Liver (tissue), 9 donors: Measurements from ENCODE around the gene CRACDL. TPM values are rescaled to one million over a fixed set of nuclear protein-coding genes. Genes with fewer than 3 reads are reported as not detected.

Source experiments
- DNase-seq: peaks from one replicate; pipeline ENCODE4 v3.0.0-alpha.2; 2017; ENCODE audit warnings: low spot score
- H3K27ac ChIP-seq, 2 donors: one replicate each; pipeline ENCODE4 v1.7.0; 2013; ENCODE audit warnings: inconsistent platforms in 2 of 2, low read length in 2 of 2, control low read depth in 1 of 2, low read depth in 1 of 2, mild to moderate bottlenecking in 1 of 2
- H3K27me3 ChIP-seq, 4 donors: one replicate each; pipeline versions ENCODE4 v1.6.1 to v1.7.0; 2013; ENCODE audit warnings: low read length in 3 of 4, inconsistent platforms in 1 of 4, mild to moderate bottlenecking in 1 of 4, moderate library complexity in 1 of 4; ENCODE audit not compliant: control insufficient read depth in 4 of 4, insufficient read depth in 4 of 4
- H3K36me3 ChIP-seq, 4 donors: one replicate each; pipeline versions ENCODE4 v1.6.1 to v1.7.0; 2013; ENCODE audit warnings: low read length in 3 of 4, mild to moderate bottlenecking in 3 of 4, low read depth in 1 of 4, moderate library complexity in 1 of 4; ENCODE audit not compliant: control insufficient read depth in 4 of 4, insufficient read depth in 3 of 4
- H3K4me1 ChIP-seq, 4 donors: one replicate each; pipeline versions ENCODE4 v1.6.1 to v1.7.0; 2013; ENCODE audit warnings: low read length in 3 of 4, mild to moderate bottlenecking in 3 of 4, moderate library complexity in 1 of 4; ENCODE audit not compliant: control insufficient read depth in 4 of 4, insufficient read depth in 4 of 4
- H3K4me3 ChIP-seq, 3 donors: one replicate each; pipeline versions ENCODE4 v1.6.1 to v1.7.0; 2013; ENCODE audit warnings: low read length in 3 of 3, control low read depth in 1 of 3, low read depth in 1 of 3, mild to moderate bottlenecking in 1 of 3
- H3K9ac ChIP-seq, 2 donors: one replicate each; pipeline ENCODE4 v1.7.0; 2013; ENCODE audit warnings: low read length in 2 of 2, mild to moderate bottlenecking in 2 of 2, moderate library complexity in 2 of 2, control low read depth in 1 of 2, low read depth in 1 of 2
- H3K9me3 ChIP-seq, 4 donors: one replicate each; pipeline versions ENCODE4 v1.6.1 to v1.7.0; 2013; ENCODE audit warnings: low read length in 3 of 4; ENCODE audit not compliant: control insufficient read depth in 4 of 4
- EGR1 ChIP-seq, 2 donors: IDR thresholded peaks; 2 replicates each; pipeline ENCODE4 v1.6.1; 2016 to 2018; ENCODE audit warnings: antibody characterized with exemption in 2 of 2, low read depth in 2 of 2
- FOXA1 ChIP-seq: IDR thresholded peaks from 2 replicates; pipeline ENCODE4 v1.6.1; 2016; ENCODE audit warnings: antibody characterized with exemption
- FOXA2 ChIP-seq: IDR thresholded peaks from 2 replicates; pipeline ENCODE4 v1.6.1; 2016; ENCODE audit warnings: antibody characterized with exemption
- GABPA ChIP-seq, 2 donors: IDR thresholded peaks in 1 of 2; conservative IDR thresholded peaks in 1 of 2; 2 replicates each; pipeline ENCODE4 v1.6.1; 2016; ENCODE audit warnings: antibody characterized with exemption in 2 of 2, mild to moderate bottlenecking in 1 of 2, moderate library complexity in 1 of 2
- HNF4A ChIP-seq, 2 donors: conservative IDR thresholded peaks; 2 replicates each; pipeline ENCODE4 v1.6.1; 2016; ENCODE audit warnings: antibody characterized with exemption in 2 of 2, mild to moderate bottlenecking in 2 of 2
- HNF4G ChIP-seq: IDR thresholded peaks from 2 replicates; pipeline ENCODE4 v1.6.1; 2016; ENCODE audit warnings: antibody characterized with exemption
- JUND ChIP-seq, 2 donors: IDR thresholded peaks; 2 replicates each; pipeline ENCODE4 v1.6.1; 2016; ENCODE audit warnings: antibody characterized with exemption in 2 of 2
- NR2F2 ChIP-seq: IDR thresholded peaks from 2 replicates; pipeline ENCODE4 v1.6.1; 2016; ENCODE audit warnings: antibody characterized with exemption
- RAD21 ChIP-seq, 2 donors: IDR thresholded peaks; 2 replicates each; pipeline ENCODE4 v1.6.1; 2016; ENCODE audit warnings: antibody characterized with exemption in 2 of 2, mild to moderate bottlenecking in 2 of 2
- SP1 ChIP-seq: IDR thresholded peaks from 2 replicates; pipeline ENCODE4 v1.6.1; 2018; ENCODE audit warnings: antibody characterized with exemption, mild to moderate bottlenecking
- TAF1 ChIP-seq: conservative IDR thresholded peaks from 2 replicates; pipeline ENCODE4 v1.6.1; 2016; ENCODE audit warnings: antibody characterized with exemption, mild to moderate bottlenecking
- YY1 ChIP-seq: IDR thresholded peaks from 2 replicates; pipeline ENCODE4 v1.6.1; 2016; ENCODE audit warnings: antibody characterized with exemption, mild to moderate bottlenecking
- WGBS: extraction: QIAGEN DNeasy Blood & Tissue Kit; methylation state at CpG from one replicate; pipeline ENCODE4 v1.1.7; 2013; 5-methylcytosine and 5-hydroxymethylcytosine counted together
- polyA plus RNA-seq, 2 donors: library from polyadenylated mRNA; stranded (reverse) in 1 of 2; unstranded in 1 of 2; fragments of 200-250 nt in 1 of 2; fragments of >200 nt in 1 of 2; fragmentation: Nextera tagmentation in 1 of 2; extraction: Ambion mirVana in 1 of 2; gene quantifications; one replicate each; pipeline versions ENCODE4 v1.2.1 to v1.2.3, GENCODE V29; 2013 to 2015
- total RNA-seq, 2 donors: library from RNA; depleted of rRNA; stranded (reverse); fragments of >200 nt; gene quantifications; one replicate each; pipeline ENCODE4 v1.2.3, GENCODE V29; 2014
- TF ChIP-seq, protein P1 (sequence below): IDR thresholded peaks from 2 replicates; pipeline ENCODE4 v1.6.1; 2016; ENCODE audit warnings: antibody characterized with exemption
- TF ChIP-seq, protein P2 (sequence below): IDR thresholded peaks from 2 replicates; pipeline ENCODE4 v1.6.1; 2016; ENCODE audit warnings: antibody characterized with exemption
- TF ChIP-seq, protein P3 (sequence below): IDR thresholded peaks from 2 replicates; pipeline ENCODE4 v1.6.1; 2016; ENCODE audit warnings: antibody characterized with exemption
- TF ChIP-seq, protein P4 (sequence below): IDR thresholded peaks from 2 replicates; pipeline ENCODE4 v1.6.1; 2016; ENCODE audit warnings: antibody characterized with exemption, mild to moderate bottlenecking
- TF ChIP-seq, protein P5 (sequence below): fragments of 150-350 bp; IDR thresholded peaks from 2 replicates; pipeline ENCODE4 v1.5.1; 2017; ENCODE audit warnings: improper control_type of control experiment, low read depth, low read length; ENCODE audit not compliant: missing input control
- donor health status: healthy.
- donor health status: healthy.
- donor health status: healthy.
- donor health status: healthy.
- donor health status: healthy.

The CRACDL gene
- total and polyA plus RNA-seq, 4 donors: 0.13 to 0.46 (median 0.29) TPM

DNA sequence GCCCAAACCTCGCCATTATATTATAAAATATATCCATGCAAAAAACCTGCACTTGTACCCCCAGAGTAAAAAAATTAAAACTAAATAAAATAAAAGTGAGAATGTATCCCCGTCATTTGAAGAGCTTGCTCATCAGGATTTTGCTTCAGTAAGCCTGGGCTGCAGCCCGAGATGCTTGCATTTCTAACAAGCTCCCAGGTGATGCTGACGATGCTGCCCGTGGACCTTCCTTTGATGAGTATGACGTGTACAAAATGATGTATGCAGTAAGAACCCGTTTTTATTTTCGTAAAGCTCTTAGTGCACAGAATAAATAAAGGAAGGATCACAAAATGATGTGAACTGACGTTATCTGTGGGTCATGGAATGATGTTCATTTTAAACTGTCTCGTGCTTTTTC lies 63.5 kb downstream of the CRACDL start:
- DNase-seq: no peak
- Histone ChIP-seq H3K9ac (no peak overlapping the region), H3K9me3 (no peaks in the 10 kb centered on the region), H3K4me1 (no peaks in the 10 kb centered on the region), H3K27me3 (no peaks in the 10 kb centered on the region), H3K27ac (no peak overlapping the region), H3K36me3 (no peaks in the 10 kb centered on the region), H3K4me3 (no peak overlapping the region)
- TF ChIP-seq, protein P1, sequence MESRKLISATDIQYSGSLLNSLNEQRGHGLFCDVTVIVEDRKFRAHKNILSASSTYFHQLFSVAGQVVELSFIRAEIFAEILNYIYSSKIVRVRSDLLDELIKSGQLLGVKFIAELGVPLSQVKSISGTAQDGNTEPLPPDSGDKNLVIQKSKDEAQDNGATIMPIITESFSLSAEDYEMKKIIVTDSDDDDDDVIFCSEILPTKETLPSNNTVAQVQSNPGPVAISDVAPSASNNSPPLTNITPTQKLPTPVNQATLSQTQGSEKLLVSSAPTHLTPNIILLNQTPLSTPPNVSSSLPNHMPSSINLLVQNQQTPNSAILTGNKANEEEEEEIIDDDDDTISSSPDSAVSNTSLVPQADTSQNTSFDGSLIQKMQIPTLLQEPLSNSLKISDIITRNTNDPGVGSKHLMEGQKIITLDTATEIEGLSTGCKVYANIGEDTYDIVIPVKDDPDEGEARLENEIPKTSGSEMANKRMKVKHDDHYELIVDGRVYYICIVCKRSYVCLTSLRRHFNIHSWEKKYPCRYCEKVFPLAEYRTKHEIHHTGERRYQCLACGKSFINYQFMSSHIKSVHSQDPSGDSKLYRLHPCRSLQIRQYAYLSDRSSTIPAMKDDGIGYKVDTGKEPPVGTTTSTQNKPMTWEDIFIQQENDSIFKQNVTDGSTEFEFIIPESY: no peak
- no peak for TF ChIP-seq TAF1
- no peak for TF ChIP-seq JUND (IDR thresholded peaks at IDR 0.05)
- no peak for TF ChIP-seq GABPA (IDR thresholded peaks at IDR 0.05 in 1 of 2, conservative IDR thresholded peaks at IDR 0.05 in 1 of 2)
- TF ChIP-seq HNF4G: no peak
- TF ChIP-seq, protein P2, sequence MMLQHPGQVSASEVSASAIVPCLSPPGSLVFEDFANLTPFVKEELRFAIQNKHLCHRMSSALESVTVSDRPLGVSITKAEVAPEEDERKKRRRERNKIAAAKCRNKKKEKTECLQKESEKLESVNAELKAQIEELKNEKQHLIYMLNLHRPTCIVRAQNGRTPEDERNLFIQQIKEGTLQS: no peak
- no peak for TF ChIP-seq SP1
- TF ChIP-seq, protein P3, sequence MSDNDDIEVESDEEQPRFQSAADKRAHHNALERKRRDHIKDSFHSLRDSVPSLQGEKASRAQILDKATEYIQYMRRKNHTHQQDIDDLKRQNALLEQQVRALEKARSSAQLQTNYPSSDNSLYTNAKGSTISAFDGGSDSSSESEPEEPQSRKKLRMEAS: no peak
- no peak for TF ChIP-seq FOXA1
- no peak for TF ChIP-seq YY1
- no peak for TF ChIP-seq EGR1 (IDR thresholded peaks at IDR 0.05; ENCODE audit: low read depth in 2 of 2)
- TF ChIP-seq RAD21 (IDR thresholded peaks at IDR 0.05): no peak
- no peak for TF ChIP-seq NR2F2
- 89% methylated on average over 10 of the region's 10 CpGs for WGBS

DNA sequence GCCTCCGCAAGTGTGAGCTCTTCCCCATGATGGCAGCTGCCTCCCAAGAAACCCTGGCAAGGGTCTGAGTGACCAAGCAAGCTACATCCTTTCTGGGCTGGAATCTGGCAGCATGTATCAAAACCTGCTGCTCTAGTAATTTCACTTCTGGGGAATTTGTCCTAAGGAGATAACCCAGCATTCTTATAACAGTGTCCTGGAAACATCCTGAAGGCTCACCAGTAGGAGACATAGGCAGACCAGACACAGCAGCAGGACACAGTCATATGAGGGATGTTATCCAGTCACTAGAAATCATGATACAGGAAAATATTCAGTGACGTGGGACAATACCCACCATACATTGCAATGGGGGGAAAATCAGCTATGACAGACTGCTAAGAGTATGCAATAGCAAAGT lies 64.5 kb downstream of the CRACDL start:
- Histone ChIP-seq H3K9me3 (no peaks in the 10 kb centered on the region), H3K4me3 (no peak overlapping the region), H3K36me3 (no peaks in the 10 kb centered on the region), H3K27ac (no peak overlapping the region), H3K9ac (no peak overlapping the region), H3K4me1 (no peaks in the 10 kb centered on the region), H3K27me3 (no peaks in the 10 kb centered on the region)
- no peak for DNase-seq
- 95% methylated on average over 2 of the region's 2 CpGs for whole genome bisulfite sequencing
- TF ChIP-seq, protein P1: no peak
- TF ChIP-seq, protein P2: no peak
- TF ChIP-seq HNF4A (conservative IDR thresholded peaks at IDR 0.05) (no peak), SP1 (no peak), FOXA2 (no peak), GABPA (IDR thresholded peaks at IDR 0.05 in 1 of 2, conservative IDR thresholded peaks at IDR 0.05 in 1 of 2) (no peak)
- TF ChIP-seq, protein P4, sequence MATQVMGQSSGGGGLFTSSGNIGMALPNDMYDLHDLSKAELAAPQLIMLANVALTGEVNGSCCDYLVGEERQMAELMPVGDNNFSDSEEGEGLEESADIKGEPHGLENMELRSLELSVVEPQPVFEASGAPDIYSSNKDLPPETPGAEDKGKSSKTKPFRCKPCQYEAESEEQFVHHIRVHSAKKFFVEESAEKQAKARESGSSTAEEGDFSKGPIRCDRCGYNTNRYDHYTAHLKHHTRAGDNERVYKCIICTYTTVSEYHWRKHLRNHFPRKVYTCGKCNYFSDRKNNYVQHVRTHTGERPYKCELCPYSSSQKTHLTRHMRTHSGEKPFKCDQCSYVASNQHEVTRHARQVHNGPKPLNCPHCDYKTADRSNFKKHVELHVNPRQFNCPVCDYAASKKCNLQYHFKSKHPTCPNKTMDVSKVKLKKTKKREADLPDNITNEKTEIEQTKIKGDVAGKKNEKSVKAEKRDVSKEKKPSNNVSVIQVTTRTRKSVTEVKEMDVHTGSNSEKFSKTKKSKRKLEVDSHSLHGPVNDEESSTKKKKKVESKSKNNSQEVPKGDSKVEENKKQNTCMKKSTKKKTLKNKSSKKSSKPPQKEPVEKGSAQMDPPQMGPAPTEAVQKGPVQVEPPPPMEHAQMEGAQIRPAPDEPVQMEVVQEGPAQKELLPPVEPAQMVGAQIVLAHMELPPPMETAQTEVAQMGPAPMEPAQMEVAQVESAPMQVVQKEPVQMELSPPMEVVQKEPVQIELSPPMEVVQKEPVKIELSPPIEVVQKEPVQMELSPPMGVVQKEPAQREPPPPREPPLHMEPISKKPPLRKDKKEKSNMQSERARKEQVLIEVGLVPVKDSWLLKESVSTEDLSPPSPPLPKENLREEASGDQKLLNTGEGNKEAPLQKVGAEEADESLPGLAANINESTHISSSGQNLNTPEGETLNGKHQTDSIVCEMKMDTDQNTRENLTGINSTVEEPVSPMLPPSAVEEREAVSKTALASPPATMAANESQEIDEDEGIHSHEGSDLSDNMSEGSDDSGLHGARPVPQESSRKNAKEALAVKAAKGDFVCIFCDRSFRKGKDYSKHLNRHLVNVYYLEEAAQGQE: no peak
- TF ChIP-seq, protein P5, sequence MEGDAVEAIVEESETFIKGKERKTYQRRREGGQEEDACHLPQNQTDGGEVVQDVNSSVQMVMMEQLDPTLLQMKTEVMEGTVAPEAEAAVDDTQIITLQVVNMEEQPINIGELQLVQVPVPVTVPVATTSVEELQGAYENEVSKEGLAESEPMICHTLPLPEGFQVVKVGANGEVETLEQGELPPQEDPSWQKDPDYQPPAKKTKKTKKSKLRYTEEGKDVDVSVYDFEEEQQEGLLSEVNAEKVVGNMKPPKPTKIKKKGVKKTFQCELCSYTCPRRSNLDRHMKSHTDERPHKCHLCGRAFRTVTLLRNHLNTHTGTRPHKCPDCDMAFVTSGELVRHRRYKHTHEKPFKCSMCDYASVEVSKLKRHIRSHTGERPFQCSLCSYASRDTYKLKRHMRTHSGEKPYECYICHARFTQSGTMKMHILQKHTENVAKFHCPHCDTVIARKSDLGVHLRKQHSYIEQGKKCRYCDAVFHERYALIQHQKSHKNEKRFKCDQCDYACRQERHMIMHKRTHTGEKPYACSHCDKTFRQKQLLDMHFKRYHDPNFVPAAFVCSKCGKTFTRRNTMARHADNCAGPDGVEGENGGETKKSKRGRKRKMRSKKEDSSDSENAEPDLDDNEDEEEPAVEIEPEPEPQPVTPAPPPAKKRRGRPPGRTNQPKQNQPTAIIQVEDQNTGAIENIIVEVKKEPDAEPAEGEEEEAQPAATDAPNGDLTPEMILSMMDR: no peak
